Stomach (tissue), 4 donors: ENCODE results near the gene SPTSSA.
"Not testable (repeated sequence)": the region's sequence is repeated elsewhere in the genome, so short reads cannot be mapped to it uniquely, and the experiment has no call there.

Experiments
- CTCF ChIP-seq, 7 experiments: fragments of 450-650 bp in 4 of 7; fragments of 200-600 bp in 3 of 7; sonication (generic) in 3 of 7; IDR thresholded peaks; one replicate each; pipeline ENCODE4 v1.5.1; 2016 to 2019; ENCODE audit warnings: antibody characterized with exemption in 7 of 7, control low read depth in 2 of 7, mild to moderate bottlenecking in 1 of 7
- EP300 ChIP-seq: sonication (generic); formaldehyde crosslinking; IDR thresholded peaks from one replicate; pipeline ENCODE4 v1.6.1; 2017; ENCODE audit warnings: antibody characterized with exemption
- POLR2A ChIP-seq, 4 donors: fragments of 450-650 bp; IDR thresholded peaks; one replicate each; pipeline ENCODE4 v1.6.1; 2016; ENCODE audit warnings: antibody characterized with exemption in 4 of 4, control low read depth in 2 of 4, mild to moderate bottlenecking in 1 of 4, moderate library complexity in 1 of 4
- POLR2AphosphoS5 ChIP-seq, 3 donors: sonication (generic); formaldehyde crosslinking; IDR thresholded peaks; one replicate each; pipeline ENCODE4 v1.6.1; 2016; ENCODE audit warnings: antibody characterized with exemption in 3 of 3

GRCh38 chr14:34428102-34428466, 34.0 kb downstream of the SPTSSA start:
- TF ChIP-seq CTCF (IDR thresholded peaks at IDR 0.05); POLR2A (IDR thresholded peaks at IDR 0.05); EP300; POLR2AphosphoS5 (IDR thresholded peaks at IDR 0.05): not testable (repeated sequence)
